Stimulated activated CD4-positive, alpha-beta T cell treated with anti-CD3 and anti-CD28 coated beads, Interleukin-1b, Interleukin-23, amount 100 ng/mL, for 48 hours (primary cell): ENCODE results near the gene ADCY5.

ENCODE experiments used
- DNase-seq: peaks from one replicate; pipeline ENCODE4 v3.0.0-alpha.2; 2020

The ADCY5 gene

GRCh38 chr3:123405021-123405420, 43.9 kb downstream of the ADCY5 start:
- DNase-seq: no peak

GRCh38 chr3:123404391-123404790, 44.5 kb downstream of the ADCY5 start:
- DNase-seq: no peak

DNA sequence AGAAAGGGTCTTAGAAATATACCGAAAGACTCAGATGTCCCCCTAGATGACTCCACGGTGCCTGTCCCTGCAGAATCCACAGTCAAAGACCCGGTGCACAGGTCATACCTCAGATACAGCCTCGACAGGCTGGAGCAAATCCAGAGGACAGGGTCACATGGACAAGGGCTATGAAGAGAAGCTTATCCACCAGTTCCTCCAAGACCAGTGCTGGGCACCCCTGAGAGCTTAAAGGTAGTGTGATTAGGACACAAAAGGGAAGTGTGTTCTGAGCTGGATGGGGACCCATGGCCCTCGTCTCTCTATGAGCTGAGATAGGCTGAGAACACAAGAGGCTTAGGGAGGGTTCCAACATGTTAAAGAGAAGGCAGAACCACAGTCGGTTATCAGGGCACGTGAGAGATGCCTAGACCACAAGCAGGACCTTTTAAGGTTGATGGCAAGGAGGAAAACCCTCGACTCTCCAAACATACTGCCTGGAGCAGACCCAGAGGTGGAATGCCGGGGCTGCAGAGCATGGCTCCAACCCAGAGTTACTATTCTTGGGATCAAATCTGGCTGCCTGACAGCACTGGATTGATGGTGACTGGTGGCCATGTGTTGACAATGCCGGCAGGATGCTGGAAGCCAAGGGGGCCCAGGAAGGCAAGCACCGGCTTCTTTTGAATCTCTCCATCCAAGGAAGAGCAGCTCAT, 46.9 kb downstream of the ADCY5 start:
- no peak for DNase-seq

DNA sequence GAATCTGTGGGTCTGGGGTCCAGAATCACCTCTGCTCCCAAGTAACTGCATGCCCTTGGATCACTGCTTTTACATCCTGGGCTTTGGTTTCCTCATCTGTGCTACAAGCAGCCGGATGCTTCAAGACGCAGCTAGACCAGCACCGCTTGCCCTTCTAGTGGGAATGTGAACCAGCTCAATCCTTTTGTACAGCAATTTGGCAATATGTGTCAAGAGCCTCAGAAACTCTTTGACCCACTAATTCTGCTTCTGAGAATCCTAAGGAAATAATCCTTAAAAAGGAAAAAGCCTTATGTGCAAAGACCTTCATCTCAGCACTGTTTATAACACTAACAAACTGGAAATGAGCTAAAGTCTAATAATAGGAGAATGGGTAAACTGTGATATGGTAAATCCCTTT, 48.7 kb downstream of the ADCY5 start:
- DNase-seq: no peak

DNA sequence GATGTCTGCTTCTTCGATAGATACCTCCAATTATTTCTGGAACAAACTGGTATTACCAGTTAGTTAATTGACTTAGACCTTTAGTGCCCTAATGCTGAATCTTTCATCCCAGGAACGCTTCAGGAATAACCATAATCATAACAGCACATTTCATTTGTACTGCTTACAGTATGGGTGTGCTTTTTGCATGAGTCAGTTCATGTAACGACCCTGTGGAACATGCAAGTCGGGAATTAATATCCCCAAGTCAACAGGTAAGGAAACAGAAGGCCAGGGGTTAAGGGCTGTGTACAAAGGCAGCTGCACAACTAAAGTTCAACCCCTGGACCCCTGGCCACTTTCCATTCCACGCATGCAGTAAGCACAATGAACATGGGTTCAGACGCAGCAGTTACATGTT, 49.2 kb downstream of the ADCY5 start:
- no peak for DNase-seq

- no peak for DNase-seq
Observed at GRCh38 chr3:123397921-123398785, 50.7 kb downstream of the ADCY5 start.

GRCh38 chr3:123397050-123397590, 51.8 kb downstream of the ADCY5 start:
- no peak for DNase-seq

- DNase-seq: no peak
Observed at GRCh38 chr3:123396171-123397049, 52.5 kb downstream of the ADCY5 start.

- no peak for DNase-seq
Observed at GRCh38 chr3:123395235-123395634, 53.7 kb downstream of the ADCY5 start.

GRCh38 chr3:123394391-123395020, 54.4 kb downstream of the ADCY5 start:
- DNase-seq: no peak

- no peak for DNase-seq
Observed at GRCh38 chr3:123392871-123393620, 55.8 kb downstream of the ADCY5 start.

DNA sequence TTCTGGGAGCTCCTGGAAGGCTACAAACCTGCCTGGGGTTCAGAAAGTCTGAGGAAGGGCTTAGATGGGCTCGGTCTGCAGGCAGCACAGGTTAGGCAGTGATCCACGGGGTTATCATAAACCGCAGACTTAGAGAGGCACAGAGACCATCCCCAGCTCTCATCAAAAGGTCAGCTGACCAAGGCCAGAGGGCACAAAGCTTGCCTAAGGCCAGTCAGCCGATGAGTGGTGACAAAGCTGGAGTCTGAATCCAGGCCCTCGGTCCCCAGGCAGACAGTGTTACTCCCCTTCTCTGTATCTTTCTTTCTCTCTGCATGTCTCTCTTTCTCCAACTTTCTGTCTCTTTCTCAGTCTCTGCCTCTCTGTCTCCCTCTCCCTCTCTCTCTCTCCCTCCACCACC, 56.5 kb downstream of the ADCY5 start:
- no peak for DNase-seq

DNA sequence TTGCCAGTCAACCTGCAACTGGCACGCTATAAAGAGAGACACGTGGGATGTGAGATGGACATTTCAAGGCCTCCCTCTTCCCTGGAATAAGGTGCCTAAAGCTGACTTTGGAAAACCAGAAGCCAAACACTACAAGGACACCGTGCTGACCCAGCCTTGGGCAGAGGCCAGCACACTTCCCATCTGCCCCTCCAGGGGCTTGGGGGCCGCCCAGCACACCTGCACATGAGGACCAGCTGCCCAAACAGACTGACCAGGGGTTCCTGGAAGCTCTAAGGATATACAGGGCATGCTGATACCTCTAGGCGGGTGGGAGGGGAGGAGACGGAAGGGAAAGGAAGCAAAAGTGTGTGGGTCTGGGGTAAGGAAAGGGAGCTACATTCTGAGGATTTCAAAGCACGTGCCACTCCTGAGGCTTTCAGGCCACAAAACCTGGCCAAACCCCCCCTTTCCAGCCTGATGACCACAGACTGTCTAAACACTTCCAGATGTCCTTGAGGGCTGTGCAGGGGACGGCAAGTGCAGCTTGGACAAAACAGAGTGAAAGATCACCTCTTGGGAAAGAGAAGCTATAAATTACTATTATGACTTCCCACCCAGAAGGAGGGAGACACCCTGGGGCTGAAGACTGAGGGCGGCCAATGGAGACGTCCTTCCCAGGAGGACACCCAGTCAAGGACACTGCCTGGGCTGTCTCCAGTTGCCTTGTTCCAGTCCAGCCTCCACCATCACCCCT, 57.9 kb downstream of the ADCY5 start:
- DNase-seq: no peak

GRCh38 chr3:123389628-123389918, 59.3 kb downstream of the ADCY5 start:
- DNase-seq: no peak

- no peak for DNase-seq
Observed at GRCh38 chr3:123388811-123389627, 59.9 kb downstream of the ADCY5 start.

GRCh38 chr3:123388042-123388441, 60.8 kb downstream of the ADCY5 start:
- DNase-seq: no peak

DNA sequence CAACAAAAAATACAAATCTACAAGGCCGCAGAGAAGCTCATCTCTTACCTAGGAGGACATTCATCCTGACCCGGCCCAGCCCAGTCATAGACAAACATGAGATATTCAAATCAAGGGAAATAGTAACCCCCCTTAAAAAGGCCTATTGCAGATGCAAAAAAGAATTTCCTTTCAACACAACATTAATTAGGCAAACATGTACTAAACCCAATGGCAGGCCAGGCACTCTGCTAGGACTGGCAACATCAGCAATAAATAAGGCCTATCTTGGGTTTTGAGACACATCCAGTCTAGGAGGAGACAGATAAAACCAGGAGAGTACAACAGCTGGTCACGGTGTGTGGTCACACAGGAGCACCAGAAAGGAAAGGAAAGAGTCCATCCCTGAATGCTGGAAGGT, 61.4 kb downstream of the ADCY5 start:
- no peak for DNase-seq

DNA sequence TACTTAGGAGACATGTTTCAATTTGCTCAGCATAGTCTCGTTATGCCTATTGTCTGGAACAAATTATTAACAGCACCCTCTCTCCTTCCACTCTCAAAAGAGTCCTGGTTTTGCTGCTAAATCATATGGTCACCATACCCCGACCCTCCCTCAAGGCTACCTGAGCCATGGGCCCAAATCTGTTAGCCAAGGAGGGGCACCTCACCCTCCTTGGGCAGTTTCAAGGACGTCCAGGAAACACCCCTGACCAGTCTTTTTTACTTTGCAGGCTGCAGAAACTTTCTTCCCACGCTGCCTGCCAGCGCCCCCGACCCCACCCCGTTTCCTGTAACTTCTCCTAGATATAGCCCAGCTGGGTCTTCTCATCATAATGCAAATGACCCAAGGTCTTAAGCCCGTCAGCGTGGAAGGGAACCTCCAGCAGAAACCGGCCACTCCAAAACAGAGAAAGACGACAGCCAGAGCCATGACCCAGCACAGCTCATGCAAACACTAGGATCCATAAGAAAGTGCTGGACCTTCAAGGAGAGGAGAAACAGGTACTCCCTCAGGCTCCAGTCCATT, 62.3 kb downstream of the ADCY5 start:
- no peak for DNase-seq

DNA sequence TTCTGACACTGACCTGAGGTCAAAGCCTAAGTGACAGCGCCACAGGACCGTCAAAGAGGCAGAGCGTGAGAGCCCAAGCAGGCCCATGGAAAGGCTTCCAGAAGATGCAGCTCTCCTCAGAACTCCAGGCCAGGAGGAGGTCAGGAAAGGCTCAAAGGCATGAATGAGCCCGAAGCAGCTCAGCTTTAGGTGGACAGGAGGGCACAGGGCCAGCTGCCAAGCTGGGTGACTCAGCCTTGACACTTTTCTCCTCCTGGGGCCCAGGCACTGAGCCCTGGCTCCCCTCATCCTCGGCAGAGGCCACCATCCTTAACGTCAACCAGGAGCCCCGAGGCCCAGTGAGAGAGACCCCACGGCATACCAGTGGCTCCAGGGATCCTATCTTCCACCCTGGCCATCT, 62.9 kb downstream of the ADCY5 start:
- no peak for DNase-seq

DNA sequence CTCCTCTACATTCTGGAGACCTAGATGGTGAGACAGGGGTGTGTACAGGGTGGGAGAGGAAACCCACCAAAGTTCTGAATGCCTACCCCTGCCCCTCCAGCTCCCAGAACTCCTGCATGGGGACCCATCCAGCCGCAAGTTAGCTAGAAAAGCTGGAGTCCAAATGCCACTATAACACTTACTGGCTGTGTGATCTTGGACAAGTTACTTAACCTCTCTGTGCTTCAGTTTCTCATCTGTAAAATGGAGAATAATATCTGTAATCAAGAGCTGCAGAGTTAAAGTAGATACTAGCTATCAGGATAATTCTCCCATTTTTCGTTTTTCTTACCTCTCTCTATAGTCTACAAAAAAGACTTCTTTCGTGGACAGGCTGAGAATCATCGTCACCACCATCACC, 63.4 kb downstream of the ADCY5 start:
- no peak for DNase-seq
